RWPE2 (cell line): ENCODE data around the gene ZNHIT3.

Experiments used
- ATAC-seq: fragments of 200-7000 bp; cut with Tn5 transposase; 3 replicates; pipeline ENCODE4 v1.9.1; 2021; ENCODE audit warnings: low read depth
- DNase-seq: peaks from one replicate; pipeline ENCODE4 v3.0.0-alpha.2; 2020; ENCODE audit warnings: low spot score
- H3K27ac ChIP-seq: fragments of 450-650 bp; 2 replicates; pipeline ENCODE4 v1.5.1; 2017; ENCODE audit warnings: mild to moderate bottlenecking; ENCODE audit not compliant: poor library complexity, severe bottlenecking
- H3K27me3 ChIP-seq: fragments of 250-450 bp; sonication (Bioruptor Pico); 2 replicates; pipeline ENCODE4 v1.5.1; 2021; ENCODE audit warnings: mild to moderate bottlenecking, moderate library complexity; ENCODE audit not compliant: insufficient read depth, poor library complexity, severe bottlenecking
- H3K36me3 ChIP-seq: fragments of 250-450 bp; sonication (Bioruptor Pico); 2 replicates; pipeline ENCODE4 v1.5.1; 2020; ENCODE audit warnings: low read depth, mild to moderate bottlenecking, moderate library complexity
- H3K4me1 ChIP-seq: fragments of 250-450 bp; sonication (Bioruptor Pico); 2 replicates; pipeline ENCODE4 v1.5.1; 2021; ENCODE audit warnings: mild to moderate bottlenecking, moderate library complexity; ENCODE audit not compliant: insufficient read depth, poor library complexity, severe bottlenecking
- H3K4me3 ChIP-seq: fragments of 250-450 bp; sonication (Bioruptor Pico); 2 replicates; pipeline ENCODE4 v1.5.1; 2021; ENCODE audit warnings: mild to moderate bottlenecking, moderate library complexity; ENCODE audit not compliant: severe bottlenecking
- H3K9me3 ChIP-seq: fragments of 250-450 bp; sonication (Bioruptor Pico); 2 replicates; pipeline ENCODE4 v1.5.1; 2021; ENCODE audit warnings: mild to moderate bottlenecking, moderate library complexity; ENCODE audit not compliant: severe bottlenecking
- CTCF ChIP-seq: fragments of 450-650 bp; IDR thresholded peaks from one replicate; pipeline ENCODE4 v1.5.1; 2017; ENCODE audit warnings: mild to moderate bottlenecking, moderate library complexity; ENCODE audit not compliant: poor library complexity, severe bottlenecking

Gene ZNHIT3

GRCh38 chr17:36459045-36459444 is 27.4 kb upstream of the ZNHIT3 start:
- no peaks in the 10 kb centered on the region for H3K36me3 ChIP-seq
- no peak for DNase-seq
- H3K27me3 ChIP-seq = peaks cover 7% of the 10 kb centered on the region
- H3K4me3 ChIP-seq = no peak overlapping the region
- H3K4me1 ChIP-seq = no peaks in the 10 kb centered on the region
- ATAC-seq = no peak
- H3K27ac ChIP-seq = no peak overlapping the region
- TF ChIP-seq CTCF = no peak
- no peaks in the 10 kb centered on the region for H3K9me3 ChIP-seq

GRCh38 chr17:36459601-36460000 is 26.9 kb upstream of the ZNHIT3 start:
- Histone ChIP-seq H3K4me3 (no peak overlapping the region), H3K27me3 (peaks cover 9% of the 10 kb centered on the region), H3K4me1 (no peaks in the 10 kb centered on the region), H3K36me3 (no peaks in the 10 kb centered on the region), H3K9me3 (no peaks in the 10 kb centered on the region), H3K27ac (no peak overlapping the region)
- TF ChIP-seq CTCF = no peak
- ATAC-seq (no peak), DNase-seq (no peak)

GRCh38 chr17:36460265-36460937 is 26.1 kb upstream of the ZNHIT3 start:
- H3K36me3 ChIP-seq = no peaks in the 10 kb centered on the region
- no peak overlapping the region for H3K4me3 ChIP-seq
- TF ChIP-seq CTCF = no peak
- peaks cover 14% of the 10 kb centered on the region for H3K27me3 ChIP-seq
- no peak overlapping the region for H3K27ac ChIP-seq
- ATAC-seq (no peak), DNase-seq (no peak)
- H3K4me1 ChIP-seq = no peaks in the 10 kb centered on the region
- no peaks in the 10 kb centered on the region for H3K9me3 ChIP-seq

- H3K36me3 ChIP-seq = no peaks in the 10 kb centered on the region
- no peak for DNase-seq
- no peaks in the 10 kb centered on the region for H3K9me3 ChIP-seq
- H3K4me3 ChIP-seq = no peak overlapping the region
- no peak for TF ChIP-seq CTCF
- H3K27ac ChIP-seq = no peak overlapping the region
- no peaks in the 10 kb centered on the region for H3K4me1 ChIP-seq
- no peak for ATAC-seq
- H3K27me3 ChIP-seq = peaks cover 14% of the 10 kb centered on the region
Measured at GRCh38 chr17:36461330-36462110, 25.0 kb upstream of the ZNHIT3 start.
